WERI-Rb-1 (cell line): ENCODE data around the gene GPS1.

Source experiments
- DNase-seq: peaks from one replicate; pipeline ENCODE4 v3.0.0-alpha.2; 2020
- H3K27ac ChIP-seq: fragments of 250-450 bp; sonication (Bioruptor Pico); 2 replicates; pipeline ENCODE4 v1.5.1; 2020; ENCODE audit warnings: mild to moderate bottlenecking, moderate library complexity
- H3K27me3 ChIP-seq: fragments of 250-450 bp; sonication (Bioruptor Pico); 2 replicates; pipeline ENCODE4 v1.5.1; 2021; ENCODE audit warnings: mild to moderate bottlenecking, low read depth, moderate library complexity; ENCODE audit not compliant: insufficient read depth, severe bottlenecking
- H3K36me3 ChIP-seq: fragments of 250-450 bp; sonication (Bioruptor Pico); 2 replicates; pipeline ENCODE4 v1.5.1; 2020; ENCODE audit warnings: mild to moderate bottlenecking, moderate library complexity
- H3K4me3 ChIP-seq: 2 replicates; pipeline ENCODE4 v1.5.1; 2011; ENCODE audit warnings: low read depth, mild to moderate bottlenecking, control low read depth, low read length
- H3K9me3 ChIP-seq: fragments of 250-450 bp; sonication (Bioruptor Pico); 2 replicates; pipeline ENCODE4 v1.5.1; 2021; ENCODE audit warnings: mild to moderate bottlenecking, moderate library complexity; ENCODE audit not compliant: severe bottlenecking
- TF ChIP-seq, protein P1 (sequence below): IDR thresholded peaks from 2 replicates; pipeline ENCODE4 v1.5.1; 2011; ENCODE audit warnings: low read depth, mild to moderate bottlenecking, control low read depth, inconsistent platforms, low read length

The GPS1 gene

DNA sequence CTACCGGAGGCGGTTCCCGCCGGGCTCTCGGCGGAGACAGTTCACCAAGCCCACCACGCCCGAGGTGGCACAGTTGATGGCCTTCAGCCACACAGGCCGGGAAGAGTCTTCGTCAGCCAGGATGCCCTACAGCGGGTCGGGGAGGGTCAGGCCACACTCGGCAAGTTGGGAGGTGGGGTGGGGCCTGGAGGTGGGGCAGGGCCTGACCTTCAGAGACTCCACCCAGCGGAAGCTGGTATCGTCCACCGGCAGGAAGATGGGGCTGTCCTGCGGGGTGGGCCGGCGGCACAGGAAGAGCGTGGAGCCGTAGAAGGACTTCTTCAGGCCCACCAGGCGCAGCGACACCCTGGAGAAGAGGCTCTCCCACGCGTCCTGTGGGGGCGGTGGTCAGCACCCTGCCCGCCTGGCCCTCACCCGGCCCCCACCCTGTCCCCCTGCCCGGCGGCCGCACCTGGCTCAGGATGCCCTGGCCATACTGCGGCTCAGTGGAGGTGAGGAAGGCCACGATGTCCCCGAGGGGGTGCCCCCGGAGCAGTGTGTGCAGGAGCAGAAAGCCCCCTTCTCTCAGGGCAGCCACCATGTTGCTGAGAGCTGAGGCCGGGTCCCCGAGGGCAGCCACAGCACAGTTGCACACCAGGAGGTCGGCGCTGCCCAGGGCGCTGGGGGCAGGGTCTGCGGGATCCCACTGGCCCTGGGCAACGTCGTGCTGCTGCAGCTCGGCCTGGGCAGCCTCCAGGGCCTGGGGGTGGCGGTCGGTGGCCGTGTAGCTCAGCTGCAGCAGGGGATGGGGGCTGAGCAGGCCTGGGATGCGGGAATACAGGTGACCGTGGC is 33.5 kb downstream of the GPS1 start:
- no peak overlapping the region for H3K27ac ChIP-seq
- H3K27me3 ChIP-seq, result no peaks in the 10 kb centered on the region
- peaks cover 2% of the 10 kb centered on the region for H3K9me3 ChIP-seq
- TF ChIP-seq, protein P1, sequence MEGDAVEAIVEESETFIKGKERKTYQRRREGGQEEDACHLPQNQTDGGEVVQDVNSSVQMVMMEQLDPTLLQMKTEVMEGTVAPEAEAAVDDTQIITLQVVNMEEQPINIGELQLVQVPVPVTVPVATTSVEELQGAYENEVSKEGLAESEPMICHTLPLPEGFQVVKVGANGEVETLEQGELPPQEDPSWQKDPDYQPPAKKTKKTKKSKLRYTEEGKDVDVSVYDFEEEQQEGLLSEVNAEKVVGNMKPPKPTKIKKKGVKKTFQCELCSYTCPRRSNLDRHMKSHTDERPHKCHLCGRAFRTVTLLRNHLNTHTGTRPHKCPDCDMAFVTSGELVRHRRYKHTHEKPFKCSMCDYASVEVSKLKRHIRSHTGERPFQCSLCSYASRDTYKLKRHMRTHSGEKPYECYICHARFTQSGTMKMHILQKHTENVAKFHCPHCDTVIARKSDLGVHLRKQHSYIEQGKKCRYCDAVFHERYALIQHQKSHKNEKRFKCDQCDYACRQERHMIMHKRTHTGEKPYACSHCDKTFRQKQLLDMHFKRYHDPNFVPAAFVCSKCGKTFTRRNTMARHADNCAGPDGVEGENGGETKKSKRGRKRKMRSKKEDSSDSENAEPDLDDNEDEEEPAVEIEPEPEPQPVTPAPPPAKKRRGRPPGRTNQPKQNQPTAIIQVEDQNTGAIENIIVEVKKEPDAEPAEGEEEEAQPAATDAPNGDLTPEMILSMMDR, result no peak
- no peak for DNase-seq
- H3K36me3 ChIP-seq, result peaks cover 97% of the 10 kb centered on the region
- no peak overlapping the region for H3K4me3 ChIP-seq

DNA sequence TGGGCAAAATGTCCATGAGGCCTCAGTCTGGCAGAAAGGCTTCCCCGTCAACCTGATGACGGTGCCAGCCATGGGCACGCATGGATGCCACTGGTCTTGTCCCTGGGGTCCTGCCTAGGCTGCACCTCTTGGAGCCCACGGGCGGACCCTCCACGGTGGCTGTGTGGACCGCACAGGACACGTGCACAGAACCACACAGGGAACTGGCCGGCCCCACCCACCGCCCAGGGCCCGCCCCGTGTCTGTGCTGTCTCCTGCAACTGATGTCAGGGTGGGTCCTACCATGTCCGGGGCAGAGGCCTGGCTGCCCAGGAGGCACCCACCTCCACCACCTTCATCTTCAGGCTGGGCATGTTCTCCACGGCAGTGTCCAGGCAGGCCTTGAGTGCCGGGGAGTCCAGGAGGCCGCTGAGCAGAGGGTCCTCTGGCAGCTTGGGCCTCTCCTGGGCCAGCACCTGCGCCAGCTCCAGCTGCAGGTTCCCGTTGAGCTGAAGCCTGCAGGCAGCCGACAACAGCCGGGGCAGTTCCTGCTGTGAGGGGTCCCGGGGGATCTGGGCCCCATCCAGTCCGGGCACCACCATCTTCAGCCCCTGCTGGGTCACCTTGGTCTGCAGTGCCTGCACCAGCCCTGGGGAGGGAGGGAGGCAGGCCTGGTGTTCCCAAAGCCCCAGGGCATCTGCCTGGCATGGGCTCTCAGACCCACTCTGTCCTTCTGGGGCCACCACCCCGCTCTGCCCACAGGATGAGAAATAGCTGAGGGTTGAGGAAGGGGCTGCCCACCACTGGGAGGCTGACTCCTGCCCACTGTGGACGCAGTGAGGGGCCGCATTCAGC is 34.5 kb downstream of the GPS1 start:
- H3K27me3 ChIP-seq, result no peaks in the 10 kb centered on the region
- no peak overlapping the region for H3K27ac ChIP-seq
- TF ChIP-seq, protein P1, result no peak
- peaks cover 2% of the 10 kb centered on the region for H3K9me3 ChIP-seq
- H3K36me3 ChIP-seq, result peaks cover 97% of the 10 kb centered on the region
- DNase-seq, result no peak
- H3K4me3 ChIP-seq, result no peak overlapping the region

DNA sequence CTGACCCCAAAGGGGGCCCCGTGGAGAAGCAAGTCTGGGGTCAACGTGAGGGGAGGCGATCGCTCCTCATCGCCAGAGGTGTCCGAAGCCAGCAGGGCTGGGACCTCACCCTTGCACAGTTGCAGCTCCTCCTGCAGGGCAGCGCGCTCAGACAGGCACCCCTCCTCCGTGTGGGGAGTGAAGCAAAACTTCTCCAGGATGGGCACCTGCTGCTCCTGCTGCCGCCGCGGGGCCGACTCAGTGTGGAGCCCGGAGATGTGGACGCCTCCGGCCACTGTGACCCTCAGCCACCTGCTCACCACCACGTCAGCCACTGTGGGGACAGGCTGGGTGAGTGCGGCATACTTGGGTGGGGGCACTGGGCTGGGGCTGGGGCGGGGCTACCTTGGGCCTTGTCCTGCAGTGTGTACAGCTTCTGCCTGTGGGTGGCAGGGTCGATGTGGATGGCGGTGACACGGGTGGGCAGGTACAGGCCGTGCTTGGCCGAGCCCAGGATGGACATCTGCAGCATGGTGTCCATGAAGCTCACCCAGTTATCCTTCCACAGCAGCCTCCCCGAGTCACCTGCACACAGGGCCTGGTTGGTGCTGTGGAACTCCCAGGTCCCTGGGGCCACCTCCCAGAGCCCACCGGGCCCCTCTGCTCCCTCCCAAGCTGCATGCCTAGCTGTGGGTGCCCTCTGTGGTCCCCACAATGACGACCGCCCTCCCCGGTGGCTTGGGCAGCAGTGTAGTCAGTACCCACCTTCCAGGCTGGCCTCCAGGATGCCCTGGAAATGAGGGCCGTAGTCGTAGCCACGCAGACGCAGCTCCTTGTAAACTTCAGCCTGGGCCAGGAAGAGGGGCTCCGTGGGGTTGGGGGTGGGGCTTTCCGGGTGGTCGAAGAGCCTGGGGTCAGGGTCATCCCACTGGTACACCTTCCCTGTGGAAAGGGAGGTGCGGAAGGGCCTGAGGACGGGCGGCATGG is 35.5 kb downstream of the GPS1 start:
- TF ChIP-seq, protein P1, result no peak
- Histone ChIP-seq H3K4me3 (no peak overlapping the region), H3K27me3 (no peaks in the 10 kb centered on the region), H3K9me3 (peaks cover 2% of the 10 kb centered on the region), H3K36me3 (peaks cover 99% of the 10 kb centered on the region), H3K27ac (no peak overlapping the region)
- DNase-seq, result no peak

DNA sequence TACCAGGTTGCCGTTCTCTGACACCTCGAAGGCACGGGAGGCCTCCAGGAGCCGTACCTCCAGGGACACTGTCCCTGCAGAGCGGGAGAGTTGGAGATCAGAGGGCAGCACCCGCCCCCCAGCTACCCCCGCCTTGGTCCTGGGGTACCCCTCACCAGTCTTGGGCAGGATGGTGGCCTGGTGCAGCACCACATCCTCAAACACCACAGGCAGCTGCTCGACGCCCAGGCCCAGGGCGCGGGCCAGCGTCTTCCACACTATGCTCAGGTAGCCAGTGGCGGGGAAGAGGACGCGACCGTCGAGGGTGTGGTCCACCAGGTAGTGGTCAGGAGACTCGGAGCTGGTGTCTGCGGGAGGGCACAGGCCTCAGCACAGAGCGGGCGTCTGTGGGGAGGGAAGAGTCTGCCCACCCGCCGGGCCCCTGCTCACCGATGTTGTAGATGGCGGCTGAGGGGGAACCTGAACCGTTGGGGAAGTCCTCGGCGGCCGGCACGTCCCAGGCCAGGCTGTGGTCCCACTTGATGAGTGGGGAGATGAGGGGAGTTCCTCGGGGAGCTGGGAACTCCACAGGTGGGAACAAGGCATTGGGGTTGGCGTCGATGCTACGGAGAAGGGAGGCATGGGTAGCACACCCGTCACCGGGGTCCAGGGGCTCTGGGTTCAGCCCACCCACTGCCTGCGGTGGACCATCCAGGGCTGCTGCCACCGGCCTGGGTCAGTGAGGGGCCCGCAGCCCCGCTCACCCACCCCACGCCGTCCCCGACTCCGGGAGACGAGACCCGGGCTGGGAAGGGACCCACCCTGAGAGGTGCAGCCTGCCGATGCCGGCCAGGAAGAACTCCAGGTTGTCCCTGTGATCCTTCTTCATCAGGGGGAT is 36.5 kb downstream of the GPS1 start:
- TF ChIP-seq, protein P1, result no peak
- Histone ChIP-seq H3K27me3 (no peaks in the 10 kb centered on the region), H3K27ac (no peak overlapping the region), H3K9me3 (peaks cover 2% of the 10 kb centered on the region), H3K4me3 (no peak overlapping the region), H3K36me3 (peaks cover 99% of the 10 kb centered on the region)
- DNase-seq, result no peak
